Measurements from ENCODE around the gene KRT86. TPM values are rescaled to one million over a fixed set of nuclear protein-coding genes. Genes with fewer than 3 reads are reported as not detected.

The KRT86 gene
- total RNA-seq, 2 donors from 2014 or later: not detected

- Histone ChIP-seq H3K4me1 (ENCODE audit: control insufficient read depth, insufficient read depth, low read length) (peaks cover 4% of the 10 kb centered on the region), H3K9me3 (ENCODE audit: control insufficient read depth, low read length) (no peaks in the 10 kb centered on the region), H3K27me3 (ENCODE audit: control insufficient read depth, insufficient read depth, low read length, poor library complexity, severe bottlenecking) (peaks cover 39% of the 10 kb centered on the region), H3K4me3 (ENCODE audit: low read length) (no peak overlapping the region), H3K27ac (ENCODE audit: low read depth, low read length) (no peak overlapping the region), H3K36me3 (ENCODE audit: control insufficient read depth, insufficient read depth, low read length) (no peaks in the 10 kb centered on the region), H3K9ac (ENCODE audit: extremely low read depth, low read length, poor library complexity, severe bottlenecking) (no peak overlapping the region)
- TF ChIP-seq, protein P1, sequence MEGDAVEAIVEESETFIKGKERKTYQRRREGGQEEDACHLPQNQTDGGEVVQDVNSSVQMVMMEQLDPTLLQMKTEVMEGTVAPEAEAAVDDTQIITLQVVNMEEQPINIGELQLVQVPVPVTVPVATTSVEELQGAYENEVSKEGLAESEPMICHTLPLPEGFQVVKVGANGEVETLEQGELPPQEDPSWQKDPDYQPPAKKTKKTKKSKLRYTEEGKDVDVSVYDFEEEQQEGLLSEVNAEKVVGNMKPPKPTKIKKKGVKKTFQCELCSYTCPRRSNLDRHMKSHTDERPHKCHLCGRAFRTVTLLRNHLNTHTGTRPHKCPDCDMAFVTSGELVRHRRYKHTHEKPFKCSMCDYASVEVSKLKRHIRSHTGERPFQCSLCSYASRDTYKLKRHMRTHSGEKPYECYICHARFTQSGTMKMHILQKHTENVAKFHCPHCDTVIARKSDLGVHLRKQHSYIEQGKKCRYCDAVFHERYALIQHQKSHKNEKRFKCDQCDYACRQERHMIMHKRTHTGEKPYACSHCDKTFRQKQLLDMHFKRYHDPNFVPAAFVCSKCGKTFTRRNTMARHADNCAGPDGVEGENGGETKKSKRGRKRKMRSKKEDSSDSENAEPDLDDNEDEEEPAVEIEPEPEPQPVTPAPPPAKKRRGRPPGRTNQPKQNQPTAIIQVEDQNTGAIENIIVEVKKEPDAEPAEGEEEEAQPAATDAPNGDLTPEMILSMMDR (conservative IDR thresholded peaks at IDR 0.05): no peak
- Mint-ChIP-seq H3K27ac (no peak overlapping the region), H3K36me3 (ENCODE audit: low read depth) (no peaks in the 10 kb centered on the region), H3K4me1 (peaks cover 19% of the 10 kb centered on the region), H3K9me3 (no peaks in the 10 kb centered on the region), H3K27me3 (ENCODE audit: insufficient read depth) (peaks cover 55% of the 10 kb centered on the region), H3K4me3 (no peak overlapping the region)
- 88 to 97% methylated on average over 12 to 18 of the region's 18 CpGs for WGBS, 2 experiments (ENCODE audit: insufficient coverage in 1 of 2, insufficient read length in 1 of 2)
- peak; percentile 49 for DNase-seq
Measured at GRCh38 chr12:52248541-52249461, 25.6 kb upstream of the KRT86 start.

DNA sequence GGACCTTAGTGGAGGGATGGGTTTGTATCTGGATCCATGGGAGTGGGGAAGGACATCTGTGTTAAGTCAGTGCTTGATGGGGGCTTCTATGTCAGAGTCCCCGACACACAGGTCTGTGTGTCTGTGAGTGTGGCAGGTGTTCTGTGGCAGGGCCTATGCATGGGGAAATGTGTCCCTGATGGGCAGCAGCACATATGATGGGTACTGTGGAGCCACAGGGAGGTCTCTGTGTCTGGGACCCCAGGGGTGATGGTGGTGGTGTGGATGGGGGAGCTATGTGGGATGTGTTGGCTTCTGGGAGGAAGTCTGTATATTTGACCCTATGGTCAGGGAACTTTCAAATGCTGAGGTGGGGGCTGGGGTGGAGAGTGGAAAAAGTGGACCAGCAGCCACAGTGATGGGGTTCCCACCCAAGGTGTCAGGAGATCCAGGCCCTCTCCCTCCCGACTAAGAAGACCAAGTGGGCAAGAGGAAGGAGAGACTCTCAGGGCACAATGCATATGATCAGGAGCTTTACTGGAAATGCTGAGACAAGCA lies 24.9 kb upstream of the KRT86 start:
- Mint-ChIP-seq H3K27ac (no peak overlapping the region), H3K36me3 (ENCODE audit: low read depth) (no peaks in the 10 kb centered on the region), H3K4me3 (peak overlapping the region; percentile 44), H3K27me3 (ENCODE audit: insufficient read depth) (peaks cover 54% of the 10 kb centered on the region), H3K9me3 (no peaks in the 10 kb centered on the region), H3K4me1 (peaks cover 19% of the 10 kb centered on the region)
- Histone ChIP-seq H3K9me3 (ENCODE audit: control insufficient read depth, low read length) (no peaks in the 10 kb centered on the region), H3K27ac (ENCODE audit: low read depth, low read length) (no peak overlapping the region), H3K4me3 (ENCODE audit: low read length) (no peak overlapping the region), H3K27me3 (ENCODE audit: control insufficient read depth, insufficient read depth, low read length, poor library complexity, severe bottlenecking) (peaks cover 47% of the 10 kb centered on the region), H3K36me3 (ENCODE audit: control insufficient read depth, insufficient read depth, low read length) (no peaks in the 10 kb centered on the region), H3K4me1 (ENCODE audit: control insufficient read depth, insufficient read depth, low read length) (peaks cover 4% of the 10 kb centered on the region), H3K9ac (ENCODE audit: extremely low read depth, low read length, poor library complexity, severe bottlenecking) (no peak overlapping the region)
- no peak for DNase-seq
- TF ChIP-seq, protein P1 (conservative IDR thresholded peaks at IDR 0.05): no peak
- 93 to 98% methylated on average over 2 of the region's 2 CpGs for WGBS, 2 experiments (ENCODE audit: insufficient coverage in 1 of 2, insufficient read length in 1 of 2)

- Mint-ChIP-seq H3K36me3 (ENCODE audit: low read depth) (no peaks in the 10 kb centered on the region), H3K9me3 (no peaks in the 10 kb centered on the region), H3K4me1 (peaks cover 19% of the 10 kb centered on the region), H3K27ac (no peak overlapping the region), H3K27me3 (ENCODE audit: insufficient read depth) (peaks cover 59% of the 10 kb centered on the region), H3K4me3 (peak overlapping the region; percentile 44)
- H3K36me3 ChIP-seq (ENCODE audit: control insufficient read depth, insufficient read depth, low read length): no peaks in the 10 kb centered on the region
- peaks cover 55% of the 10 kb centered on the region for H3K27me3 ChIP-seq (ENCODE audit: control insufficient read depth, insufficient read depth, low read length, poor library complexity, severe bottlenecking)
- TF ChIP-seq, protein P1 (conservative IDR thresholded peaks at IDR 0.05): peak; percentile 64
- no peak overlapping the region for H3K4me3 ChIP-seq (ENCODE audit: low read length)
- no peak overlapping the region for H3K27ac ChIP-seq (ENCODE audit: low read depth, low read length)
- DNase-seq: peak; percentile 88
- WGBS, 2 experiments (ENCODE audit: insufficient coverage in 1 of 2, insufficient read length in 1 of 2): 35 to 37% methylated on average over 21 to 52 of the region's 52 CpGs
- no peak overlapping the region for H3K9ac ChIP-seq (ENCODE audit: extremely low read depth, low read length, poor library complexity, severe bottlenecking)
- H3K9me3 ChIP-seq (ENCODE audit: control insufficient read depth, low read length): no peaks in the 10 kb centered on the region
- peaks cover 4% of the 10 kb centered on the region for H3K4me1 ChIP-seq (ENCODE audit: control insufficient read depth, insufficient read depth, low read length)
Measured at GRCh38 chr12:52250048-52250990, 24.1 kb upstream of the KRT86 start.

All from endodermal cell (in vitro differentiated cells).